D721Med (cell line): ENCODE results near the gene NTHL1.
A peak's percentile ranks its signal among the peaks of the same experiment; 100 is the strongest.

Source experiments
- DNase-seq: peaks from one replicate; pipeline ENCODE4 v3.0.0; 2011; ENCODE audit warnings: low spot score; ENCODE audit not compliant: insufficient read length
- FAIRE-seq: peaks from 2 replicates; lab custom pipeline; 2011; peaks lifted over from hg19 to GRCh38; lab: Jason Lieb, UNC
- CTCF ChIP-seq: IDR thresholded peaks from 2 replicates; pipeline ENCODE4 v1.5.1; 2012; ENCODE audit warnings: mild to moderate bottlenecking, control low read depth; ENCODE audit not compliant: insufficient read depth; ENCODE audit errors: missing control alignments

NTHL1 gene

GRCh38 chr16:2024032-2024420 lies 23.6 kb downstream of the NTHL1 start:
- FAIRE-seq: no peak
- no peak for DNase-seq
- TF ChIP-seq CTCF: no peak

DNA sequence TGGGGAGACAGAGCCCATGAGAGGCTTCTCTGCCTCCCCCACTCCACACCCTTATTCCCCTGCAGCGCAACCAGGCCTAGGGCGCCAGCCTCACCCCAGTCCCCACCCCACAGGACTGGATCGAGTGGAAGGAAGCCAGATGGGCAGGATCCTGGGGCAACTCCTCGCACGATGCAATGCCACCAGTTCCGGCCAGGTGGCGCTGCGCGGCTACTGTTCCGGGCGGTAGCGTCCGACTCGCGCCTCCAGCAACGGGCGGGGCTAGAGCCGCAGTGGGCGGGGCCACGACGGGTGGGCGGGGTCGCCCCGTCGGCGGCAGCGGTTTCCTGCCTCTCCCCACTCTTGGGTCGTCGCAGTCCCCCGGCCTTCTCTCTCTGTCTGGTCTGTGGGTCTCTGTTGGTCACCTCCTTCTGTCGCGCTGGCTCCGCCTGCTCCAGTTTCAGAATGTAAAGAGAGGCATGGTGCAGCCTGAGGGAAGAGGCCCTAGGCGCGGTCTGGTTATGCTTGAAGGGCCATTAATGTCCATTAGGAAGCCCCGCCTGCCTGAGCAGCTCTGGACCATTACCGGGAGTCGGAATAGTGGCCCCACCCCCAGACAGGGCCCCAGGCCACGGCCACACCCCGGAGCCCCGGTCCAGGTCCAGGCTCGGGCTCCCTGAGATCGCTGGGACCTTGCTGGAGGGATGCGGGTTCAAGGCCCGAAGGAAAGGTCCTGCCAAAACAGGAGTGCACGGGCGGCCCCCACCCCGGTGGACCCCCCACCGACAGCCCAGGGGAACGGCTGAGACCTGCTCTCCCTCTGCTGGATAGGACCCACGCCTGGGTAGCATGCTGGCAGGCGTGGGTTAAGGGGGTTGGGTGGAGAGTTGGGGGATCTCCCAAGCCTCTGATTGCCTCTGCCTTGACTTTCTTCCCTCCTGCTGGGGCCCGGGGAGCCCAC lies 24.3 kb downstream of the NTHL1 start:
- FAIRE-seq (no peak), DNase-seq (peak; percentile 99)
- peak; percentile 84 for TF ChIP-seq CTCF

DNA sequence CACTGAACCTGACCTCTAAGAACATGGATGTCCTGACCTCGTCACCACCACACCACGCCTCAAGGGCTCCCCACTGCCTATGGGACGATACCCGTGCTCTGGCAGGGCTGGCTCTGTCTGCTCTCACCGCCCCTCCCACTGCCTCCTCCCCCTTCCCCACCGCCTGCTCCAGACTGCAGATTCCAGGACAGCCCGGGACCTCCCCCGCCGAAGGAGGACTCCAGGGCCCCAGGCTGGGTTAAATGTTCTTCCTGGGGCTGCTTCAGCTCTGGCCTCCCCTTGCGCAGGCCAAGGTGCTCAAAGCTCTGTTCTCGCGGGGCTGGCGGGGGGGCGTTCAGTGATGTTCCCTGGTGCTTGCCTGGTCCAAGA lies 24.9 kb downstream of the NTHL1 start:
- DNase-seq (no peak), FAIRE-seq (no peak)
- no peak for TF ChIP-seq CTCF

DNA sequence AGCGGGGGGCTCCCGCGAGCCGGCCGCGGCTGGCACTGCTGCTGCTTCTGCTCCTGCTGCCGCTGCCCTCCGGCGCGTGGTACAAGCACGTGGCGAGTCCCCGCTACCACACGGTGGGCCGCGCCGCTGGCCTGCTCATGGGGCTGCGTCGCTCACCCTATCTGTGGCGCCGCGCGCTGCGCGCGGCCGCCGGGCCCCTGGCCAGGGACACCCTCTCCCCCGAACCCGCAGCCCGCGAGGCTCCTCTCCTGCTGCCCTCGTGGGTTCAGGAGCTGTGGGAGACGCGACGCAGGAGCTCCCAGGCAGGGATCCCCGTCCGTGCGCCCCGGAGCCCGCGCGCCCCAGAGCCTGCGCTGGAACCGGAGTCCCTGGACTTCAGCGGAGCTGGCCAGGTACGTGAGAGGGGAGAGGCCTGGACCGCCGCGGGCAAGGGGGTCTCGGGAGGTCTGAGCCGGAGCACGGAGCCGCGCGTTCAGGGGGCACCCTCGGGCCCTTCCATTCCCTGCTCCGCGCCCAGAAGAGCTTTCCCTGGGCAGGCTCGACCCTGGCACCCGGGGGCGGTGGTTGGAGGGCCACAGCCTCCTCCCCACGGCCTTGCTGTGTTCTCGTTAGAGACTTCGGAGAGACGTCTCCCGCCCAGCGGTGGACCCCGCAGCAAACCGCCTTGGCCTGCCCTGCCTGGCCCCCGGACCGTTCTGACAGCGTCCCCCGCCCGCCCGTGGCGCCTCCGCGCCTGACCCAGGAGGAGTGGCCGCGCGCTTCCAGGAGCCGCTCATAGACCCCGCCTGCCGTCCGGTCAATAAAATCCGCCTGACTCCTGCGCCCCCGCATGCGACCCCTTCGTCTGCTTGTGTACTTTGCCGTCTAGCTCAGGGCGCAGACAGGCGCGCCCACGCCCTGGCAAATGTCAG lies 27.5 kb downstream of the NTHL1 start:
- TF ChIP-seq CTCF: no peak
- no peak for DNase-seq
- no peak for FAIRE-seq

DNA sequence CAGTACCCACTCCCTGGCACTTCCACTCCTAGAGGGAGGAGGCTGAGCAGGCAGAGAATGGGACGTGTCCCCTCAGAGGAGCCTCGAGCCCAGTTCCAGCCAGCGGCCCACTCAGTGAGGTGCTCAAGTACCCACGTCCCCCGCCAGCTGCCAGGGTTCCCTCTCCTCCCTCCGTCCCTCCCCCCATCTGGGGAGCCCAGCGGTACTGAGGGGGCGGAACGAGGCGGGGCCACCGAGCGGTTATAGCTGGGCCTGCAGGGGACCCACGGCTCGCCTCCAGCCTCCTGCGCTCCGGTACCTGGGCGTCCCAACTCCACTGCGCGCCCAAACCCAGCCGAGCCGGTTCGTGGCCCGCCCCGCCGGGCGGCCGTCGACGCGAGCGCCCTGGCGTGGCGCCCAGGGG lies 28.1 kb downstream of the NTHL1 start, which contains the start of gene NPW:
Gene NPW (plus strand): TSS at position 268 of the 403 bp plus-strand sequence.
- DNase-seq: peak; percentile 73
- FAIRE-seq: no peak
- TF ChIP-seq CTCF: no peak

DNA sequence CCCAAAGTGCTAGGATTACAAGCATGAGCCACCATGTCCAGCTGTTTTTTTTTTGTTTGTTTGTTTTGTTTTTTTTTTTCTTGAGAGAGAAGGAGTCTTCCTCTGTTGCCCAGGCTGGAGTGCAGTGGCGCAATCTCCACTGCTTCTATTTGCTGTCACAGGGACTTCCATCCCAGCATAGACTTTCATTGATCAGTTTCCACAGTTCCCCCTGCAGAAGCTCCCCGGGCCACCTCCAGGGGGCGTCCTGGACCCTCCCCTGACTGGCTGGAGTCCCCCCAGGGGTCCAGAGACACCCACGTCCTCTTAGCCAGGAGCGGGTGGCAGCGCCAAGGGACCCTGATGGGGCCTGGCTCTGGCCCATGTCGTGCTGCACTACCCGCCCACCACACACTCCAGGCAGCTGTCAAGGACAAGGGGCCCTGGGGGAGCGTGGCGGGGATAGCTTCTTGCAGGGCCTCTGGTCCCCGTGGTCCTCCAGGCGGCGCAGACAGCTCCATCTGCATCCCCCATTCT lies 31.2 kb downstream of the NTHL1 start:
- DNase-seq (no peak), FAIRE-seq (no peak)
- peak; percentile 23 for TF ChIP-seq CTCF
